ENCODE measurements around the gene OPCML. TPM values are rescaled to one million over a fixed set of nuclear protein-coding genes. Genes with fewer than 3 reads are reported as not detected.

Gene OPCML
- total RNA-seq, 2 donors from 2014 or later, result 0.34 TPM; not detected in 1

DNA sequence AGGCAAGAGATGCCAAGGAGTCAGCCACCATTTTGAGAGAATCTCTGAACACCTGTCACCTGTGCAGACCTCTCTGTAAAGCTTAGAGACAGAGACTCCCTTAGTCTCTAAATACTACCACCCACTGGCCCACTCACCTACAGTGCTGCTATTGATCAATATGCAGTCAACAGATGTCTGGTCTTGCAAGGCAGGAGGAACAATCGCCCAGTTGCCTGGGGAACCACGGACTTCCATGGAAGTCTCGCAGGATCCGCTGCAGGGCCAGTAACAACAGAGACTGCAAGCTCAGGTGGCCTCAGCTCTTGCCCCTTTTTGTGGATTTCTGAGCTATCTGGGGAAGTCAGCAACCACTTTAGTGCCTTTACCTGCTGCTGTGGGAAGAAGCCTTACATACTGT is 195.1 kb downstream of the OPCML start:
- TF ChIP-seq POLR2A (IDR thresholded peaks at IDR 0.05) (no peak), POLR2AphosphoS5 (IDR thresholded peaks at IDR 0.05) (no peak)
- TF ChIP-seq, protein P1, sequence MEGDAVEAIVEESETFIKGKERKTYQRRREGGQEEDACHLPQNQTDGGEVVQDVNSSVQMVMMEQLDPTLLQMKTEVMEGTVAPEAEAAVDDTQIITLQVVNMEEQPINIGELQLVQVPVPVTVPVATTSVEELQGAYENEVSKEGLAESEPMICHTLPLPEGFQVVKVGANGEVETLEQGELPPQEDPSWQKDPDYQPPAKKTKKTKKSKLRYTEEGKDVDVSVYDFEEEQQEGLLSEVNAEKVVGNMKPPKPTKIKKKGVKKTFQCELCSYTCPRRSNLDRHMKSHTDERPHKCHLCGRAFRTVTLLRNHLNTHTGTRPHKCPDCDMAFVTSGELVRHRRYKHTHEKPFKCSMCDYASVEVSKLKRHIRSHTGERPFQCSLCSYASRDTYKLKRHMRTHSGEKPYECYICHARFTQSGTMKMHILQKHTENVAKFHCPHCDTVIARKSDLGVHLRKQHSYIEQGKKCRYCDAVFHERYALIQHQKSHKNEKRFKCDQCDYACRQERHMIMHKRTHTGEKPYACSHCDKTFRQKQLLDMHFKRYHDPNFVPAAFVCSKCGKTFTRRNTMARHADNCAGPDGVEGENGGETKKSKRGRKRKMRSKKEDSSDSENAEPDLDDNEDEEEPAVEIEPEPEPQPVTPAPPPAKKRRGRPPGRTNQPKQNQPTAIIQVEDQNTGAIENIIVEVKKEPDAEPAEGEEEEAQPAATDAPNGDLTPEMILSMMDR (IDR thresholded peaks at IDR 0.05), result no peak
- H3K36me3 ChIP-seq, result no peaks in the 10 kb centered on the region
- H3K4me3 ChIP-seq, result no peak overlapping the region
- no peak for DNase-seq (ENCODE audit: low spot score)
- no peaks in the 10 kb centered on the region for H3K27me3 ChIP-seq (replicated peaks; ENCODE audit: insufficient read depth)
- WGBS, result 100% methylated on average over 4 of the region's 4 CpGs
- H3K27ac ChIP-seq, result no peak overlapping the region
- H3K4me1 ChIP-seq (replicated peaks), result no peaks in the 10 kb centered on the region
- intact Hi-C loops (cut with DNase I), result no loop called here
- no peaks in the 10 kb centered on the region for H3K9me3 ChIP-seq

DNA sequence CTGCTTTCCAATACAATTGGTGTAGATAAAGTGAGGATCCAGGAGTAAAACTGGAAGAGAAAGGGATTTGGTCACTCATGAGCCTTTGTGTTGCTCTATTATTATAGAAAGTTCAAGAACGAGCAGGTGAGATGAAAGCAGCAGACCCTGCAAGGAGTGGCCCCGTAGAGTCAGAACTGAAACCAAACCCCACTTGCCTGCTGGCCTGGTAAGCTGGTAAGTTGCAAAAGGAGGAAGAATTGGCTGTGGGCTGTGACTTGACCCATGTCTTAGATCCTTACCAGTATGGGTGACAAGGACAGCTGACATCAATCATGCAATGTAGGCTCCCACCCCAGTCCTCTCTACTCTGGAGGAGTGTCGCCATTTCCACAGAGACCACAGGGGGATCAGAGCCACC is 201.3 kb downstream of the OPCML start:
- TF ChIP-seq POLR2AphosphoS5 (IDR thresholded peaks at IDR 0.05), result no peak
- TF ChIP-seq, protein P1 (IDR thresholded peaks at IDR 0.05), result no peak
- TF ChIP-seq POLR2A (IDR thresholded peaks at IDR 0.05), result no peak
- no peaks in the 10 kb centered on the region for H3K27me3 ChIP-seq (replicated peaks; ENCODE audit: insufficient read depth)
- no peak for DNase-seq (ENCODE audit: low spot score)
- H3K9me3 ChIP-seq, result no peaks in the 10 kb centered on the region
- H3K4me3 ChIP-seq, result no peak overlapping the region
- no peak overlapping the region for H3K27ac ChIP-seq
- intact Hi-C loops (cut with DNase I), result no loop called here
- H3K36me3 ChIP-seq, result no peaks in the 10 kb centered on the region
- no peaks in the 10 kb centered on the region for H3K4me1 ChIP-seq (replicated peaks)
- 79% methylated on average over 3 of the region's 3 CpGs for WGBS

DNA sequence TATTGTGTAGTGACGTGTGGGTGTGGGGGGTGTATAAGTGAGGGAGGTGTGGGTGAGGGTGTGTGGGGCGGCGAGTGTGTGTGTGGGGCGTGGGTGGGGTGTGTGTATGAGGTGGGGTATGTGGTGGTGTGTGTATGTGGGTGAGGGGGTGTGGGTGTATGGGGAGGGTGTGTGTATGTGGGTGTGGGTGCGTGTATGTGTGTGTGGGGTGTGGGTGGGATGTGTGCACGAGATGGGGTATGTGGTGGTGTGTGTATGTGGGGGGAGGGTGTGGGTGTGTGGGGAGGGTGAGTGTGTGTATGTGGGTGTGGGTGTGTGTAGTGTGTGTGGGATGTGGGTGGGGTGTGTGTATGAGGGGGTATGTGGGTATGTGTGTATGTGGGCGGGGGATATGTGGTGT is 205.5 kb downstream of the OPCML start:
- Histone ChIP-seq H3K9me3 (no peaks in the 10 kb centered on the region), H3K36me3 (no peaks in the 10 kb centered on the region), H3K27me3 (replicated peaks; ENCODE audit: insufficient read depth) (no peaks in the 10 kb centered on the region), H3K4me1 (replicated peaks) (no peaks in the 10 kb centered on the region), H3K27ac (no peak overlapping the region), H3K4me3 (no peak overlapping the region)
- intact Hi-C loops (cut with DNase I), result no loop called here
- no peak for DNase-seq (ENCODE audit: low spot score)
- 90% methylated on average over 7 of the region's 7 CpGs for WGBS
- TF ChIP-seq POLR2AphosphoS5 (IDR thresholded peaks at IDR 0.05) (no peak), POLR2A (IDR thresholded peaks at IDR 0.05) (no peak)
- TF ChIP-seq, protein P1 (IDR thresholded peaks at IDR 0.05), result no peak

DNA sequence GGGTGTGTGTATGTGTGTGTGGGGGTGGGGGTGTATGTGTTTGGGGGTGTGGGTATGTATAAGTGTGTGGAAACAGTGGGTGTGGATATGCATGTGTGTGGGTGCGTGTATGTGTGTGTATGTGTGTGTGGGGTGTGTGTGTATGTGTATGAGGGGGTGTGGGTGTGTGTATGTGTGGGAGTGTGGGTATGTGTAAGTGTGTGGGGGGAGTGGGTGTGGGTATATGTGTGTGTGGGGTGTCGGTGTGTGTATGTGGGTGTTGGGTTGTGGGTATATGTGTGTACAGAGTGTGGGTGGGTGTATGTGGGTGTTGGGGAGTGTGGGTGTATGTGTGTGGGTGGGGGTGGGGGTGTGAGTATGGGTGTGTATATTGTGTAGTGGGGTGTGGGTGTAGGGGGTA is 206.0 kb downstream of the OPCML start:
- H3K9me3 ChIP-seq, result no peaks in the 10 kb centered on the region
- H3K27me3 ChIP-seq (replicated peaks; ENCODE audit: insufficient read depth), result no peaks in the 10 kb centered on the region
- 96% methylated on average over 2 of the region's 2 CpGs for WGBS
- no peaks in the 10 kb centered on the region for H3K4me1 ChIP-seq (replicated peaks)
- H3K36me3 ChIP-seq, result no peaks in the 10 kb centered on the region
- no peak for DNase-seq (ENCODE audit: low spot score)
- no peak overlapping the region for H3K27ac ChIP-seq
- intact Hi-C loops (cut with DNase I), result no loop called here
- TF ChIP-seq POLR2AphosphoS5 (IDR thresholded peaks at IDR 0.05), result no peak
- TF ChIP-seq POLR2A (IDR thresholded peaks at IDR 0.05), result no peak
- TF ChIP-seq, protein P1 (IDR thresholded peaks at IDR 0.05), result no peak
- no peak overlapping the region for H3K4me3 ChIP-seq

DNA sequence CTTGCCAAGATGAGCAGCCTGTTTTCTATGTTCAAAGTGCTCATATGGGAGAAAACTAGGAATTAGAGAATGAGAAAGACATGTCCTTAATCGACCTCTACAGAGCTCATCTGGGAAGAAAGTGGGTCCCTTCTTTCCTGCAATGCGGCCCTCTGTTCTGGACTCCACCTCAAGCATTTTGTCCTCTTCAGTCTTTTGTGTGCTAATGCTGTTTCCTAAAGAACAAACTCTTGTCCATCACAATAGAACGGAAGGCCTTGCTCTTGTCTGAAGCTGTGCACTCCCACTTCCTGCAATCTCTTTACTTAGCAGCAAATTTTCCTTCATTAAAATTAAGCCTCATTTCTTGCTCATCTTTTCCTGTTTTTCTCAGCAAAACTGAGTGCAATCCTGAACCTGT is 206.6 kb downstream of the OPCML start:
- Histone ChIP-seq H3K4me3 (no peak overlapping the region), H3K27me3 (replicated peaks; ENCODE audit: insufficient read depth) (no peaks in the 10 kb centered on the region), H3K4me1 (replicated peaks) (no peaks in the 10 kb centered on the region), H3K27ac (no peak overlapping the region), H3K36me3 (no peaks in the 10 kb centered on the region), H3K9me3 (no peaks in the 10 kb centered on the region)
- no peak for DNase-seq (ENCODE audit: low spot score)
- intact Hi-C loops (cut with DNase I), result no loop called here
- TF ChIP-seq, protein P1 (IDR thresholded peaks at IDR 0.05), result no peak
- WGBS, result 68% methylated on average over 3 of the region's 3 CpGs

All from prostate gland (tissue), 2 donors.